Measurements from ENCODE around the gene LUC7L2. TPM values are rescaled to one million over a fixed set of nuclear protein-coding genes. Genes with fewer than 3 reads are reported as not detected.
"Not testable (repeated sequence)": the region's sequence is repeated elsewhere in the genome, so short reads cannot be mapped to it uniquely, and the experiment has no call there.

The LUC7L2 gene
- total RNA-seq, 1 donor from 2014 or later: 87.8 TPM

GRCh38 chr7:139354729-139355128 lies 5.0 kb upstream of the LUC7L2 start:
- no peak overlapping the region for H3K4me3 Mint-ChIP-seq (ENCODE audit: unreplicated experiment)
- DNase-seq (ENCODE audit: low read depth): no peak
- TF ChIP-seq CTCF (IDR thresholded peaks at IDR 0.05; ENCODE audit: insufficient read depth, low read depth, low read length) (no peak), EZH2 (IDR thresholded peaks at IDR 0.05; ENCODE audit: insufficient read depth, low read length) (no peak)

GRCh38 chr7:139355320-139355719 lies 4.4 kb upstream of the LUC7L2 start:
- DNase-seq (ENCODE audit: low read depth): no peak
- Histone ChIP-seq H3K9me3 (ENCODE audit: insufficient read depth, low read depth, low read length) (no peaks in the 10 kb centered on the region), H3K36me3 (ENCODE audit: insufficient read depth, low read length) (no peaks in the 10 kb centered on the region), H3K4me3 (ENCODE audit: insufficient read depth, low read depth, low read length) (no peak overlapping the region), H3K9ac (ENCODE audit: low read length) (no peak overlapping the region), H3K27ac (ENCODE audit: low read depth, low read length) (no peak overlapping the region), H3K4me1 (ENCODE audit: insufficient read depth, low read length) (no peaks in the 10 kb centered on the region), H4K20me1 (ENCODE audit: insufficient read depth, low read length) (no peaks in the 10 kb centered on the region), H3K4me2 (ENCODE audit: low read length) (no peak overlapping the region), H3K27me3 (ENCODE audit: insufficient read depth, low read length) (no peaks in the 10 kb centered on the region), H3K79me2 (ENCODE audit: insufficient read depth, low read length) (peaks cover 5% of the 10 kb centered on the region), H2AFZ (ENCODE audit: low read depth, low read length) (no peak overlapping the region)
- TF ChIP-seq CTCF (IDR thresholded peaks at IDR 0.05; ENCODE audit: insufficient read depth, low read depth, low read length) (no peak), EZH2 (IDR thresholded peaks at IDR 0.05; ENCODE audit: insufficient read depth, low read length) (no peak)
- Mint-ChIP-seq H3K9me3 (ENCODE audit: unreplicated experiment) (no peaks in the 10 kb centered on the region), H3K4me3 (ENCODE audit: unreplicated experiment) (peak overlapping the region; percentile 29), H3K36me3 (ENCODE audit: low read depth, unreplicated experiment) (peaks cover 4% of the 10 kb centered on the region), H3K27ac (ENCODE audit: unreplicated experiment) (no peak overlapping the region), H3K27me3 (ENCODE audit: low read depth, unreplicated experiment) (no peaks in the 10 kb centered on the region), H3K4me1 (ENCODE audit: low read depth, unreplicated experiment) (peaks cover 2% of the 10 kb centered on the region)
- FAIRE-seq: no peak

More at GRCh38 chr7:139354729-139355128, 5.0 kb upstream of the LUC7L2 start:
- no peaks in the 10 kb centered on the region for H3K36me3 ChIP-seq (ENCODE audit: insufficient read depth, low read length)
- H3K4me1 ChIP-seq (ENCODE audit: insufficient read depth, low read length): no peaks in the 10 kb centered on the region
- Mint-ChIP-seq H3K27ac (ENCODE audit: unreplicated experiment) (no peak overlapping the region), H3K9me3 (ENCODE audit: unreplicated experiment) (no peaks in the 10 kb centered on the region), H3K36me3 (ENCODE audit: low read depth, unreplicated experiment) (peaks cover 5% of the 10 kb centered on the region), H3K4me1 (ENCODE audit: low read depth, unreplicated experiment) (peaks cover 3% of the 10 kb centered on the region), H3K27me3 (ENCODE audit: low read depth, unreplicated experiment) (no peaks in the 10 kb centered on the region)
- H3K4me2 ChIP-seq (ENCODE audit: low read length): no peak overlapping the region
- H3K9me3 ChIP-seq (ENCODE audit: insufficient read depth, low read depth, low read length): no peaks in the 10 kb centered on the region
- peaks cover under 1% of the 10 kb centered on the region for H3K79me2 ChIP-seq (ENCODE audit: insufficient read depth, low read length)
- no peak overlapping the region for H3K4me3 ChIP-seq (ENCODE audit: insufficient read depth, low read depth, low read length)
- no peak overlapping the region for H2AFZ ChIP-seq (ENCODE audit: low read depth, low read length)
- no peaks in the 10 kb centered on the region for H4K20me1 ChIP-seq (ENCODE audit: insufficient read depth, low read length)
- no peak overlapping the region for H3K9ac ChIP-seq (ENCODE audit: low read length)
- no peak overlapping the region for H3K27ac ChIP-seq (ENCODE audit: low read depth, low read length)
- H3K27me3 ChIP-seq (ENCODE audit: insufficient read depth, low read length): no peaks in the 10 kb centered on the region
- no peak for FAIRE-seq

GRCh38 chr7:139357729-139358506 lies 1.8 kb upstream of the LUC7L2 start:
- peak overlapping the region; percentile 93 for H3K9ac ChIP-seq (ENCODE audit: low read length)
- not testable (repeated sequence) for H3K9me3 ChIP-seq (ENCODE audit: insufficient read depth, low read depth, low read length); FAIRE-seq; H3K27me3 ChIP-seq (ENCODE audit: insufficient read depth, low read length); H3K27me3 Mint-ChIP-seq (ENCODE audit: low read depth, unreplicated experiment); H3K36me3 Mint-ChIP-seq (ENCODE audit: low read depth, unreplicated experiment); H3K4me1 Mint-ChIP-seq (ENCODE audit: low read depth, unreplicated experiment); H3K27ac ChIP-seq (ENCODE audit: low read depth, low read length); H3K36me3 ChIP-seq (ENCODE audit: insufficient read depth, low read length); DNase-seq (ENCODE audit: low read depth); H3K4me1 ChIP-seq (ENCODE audit: insufficient read depth, low read length); H3K9me3 Mint-ChIP-seq (ENCODE audit: unreplicated experiment)
- peak overlapping the region; percentile 88 for H3K4me2 ChIP-seq (ENCODE audit: low read length)
- H4K20me1 ChIP-seq (ENCODE audit: insufficient read depth, low read length): peaks cover 19% of the 10 kb centered on the region
- peaks cover 31% of the 10 kb centered on the region for H3K79me2 ChIP-seq (ENCODE audit: insufficient read depth, low read length)
- H3K4me3 ChIP-seq (ENCODE audit: insufficient read depth, low read depth, low read length): peak overlapping the region; percentile 84
- peak overlapping the region; percentile 95 for H2AFZ ChIP-seq (ENCODE audit: low read depth, low read length)
- Mint-ChIP-seq H3K4me3 (ENCODE audit: unreplicated experiment) (peak overlapping the region; percentile 95), H3K27ac (ENCODE audit: unreplicated experiment) (peak overlapping the region; percentile 97)
